Neural cell (in vitro differentiated cells): ENCODE measurements around the gene CHADL. TPM values are rescaled to one million over a fixed set of nuclear protein-coding genes. Genes with fewer than 3 reads are reported as not detected.

Source experiments
- H2AFZ ChIP-seq: fragments of 200-600, 300-800 bp; sonication (generic), shearing (Covaris generic); 2 replicates; pipeline ENCODE4 v1.6.0; 2014; ENCODE audit warnings: low read depth, mild to moderate bottlenecking, antibody characterized with exemption, low read length, moderate library complexity
- H3F3A ChIP-seq: fragments of 200-600 bp; shearing (Covaris generic); 2 replicates; pipeline ENCODE4 v1.6.1; 2016; ENCODE audit warnings: mild to moderate bottlenecking, moderate library complexity, mixed read lengths, antibody characterized with exemption, low read length; ENCODE audit not compliant: insufficient read depth, poor library complexity, severe bottlenecking
- H3K27ac ChIP-seq: fragments of 200-600, 300-800 bp; sonication (generic), shearing (Covaris generic); 2 replicates; pipeline ENCODE4 v1.5.1; 2014; ENCODE audit warnings: mild to moderate bottlenecking, low read length, moderate library complexity
- H3K27me3 ChIP-seq: fragments of 300-800, 200-600 bp; sonication (generic), shearing (Covaris generic); 2 replicates; pipeline ENCODE4 v1.6.0; 2014; ENCODE audit warnings: mild to moderate bottlenecking, low read depth, low read length, moderate library complexity; ENCODE audit not compliant: insufficient read depth
- H3K36me3 ChIP-seq: fragments of 300-800, 200-600 bp; sonication (generic), shearing (Covaris generic); 2 replicates; pipeline ENCODE4 v1.5.1; 2014; ENCODE audit warnings: mild to moderate bottlenecking, antibody characterized with exemption, low read length, moderate library complexity; ENCODE audit not compliant: insufficient read depth
- H3K4me2 ChIP-seq: fragments of 300-800, 200-600 bp; sonication (generic), shearing (Covaris generic); 2 replicates; pipeline ENCODE4 v1.6.0; 2014; ENCODE audit warnings: mild to moderate bottlenecking, low read length
- H3K4me3 ChIP-seq: fragments of 300-800, 200-600 bp; sonication (generic), shearing (Covaris generic); 2 replicates; pipeline ENCODE4 v1.5.1; 2014; ENCODE audit warnings: mild to moderate bottlenecking, low read length, moderate library complexity
- H3K79me2 ChIP-seq: fragments of 200-600 bp; shearing (Covaris generic); replicated peaks from 2 replicates; pipeline ENCODE4 v1.6.0; 2014; ENCODE audit warnings: mild to moderate bottlenecking, low read length, moderate library complexity; ENCODE audit not compliant: insufficient read depth
- H3K9ac ChIP-seq: fragments of 300-800, 200-600 bp; sonication (generic), shearing (Covaris generic); 2 replicates; pipeline ENCODE4 v1.6.1; 2016; ENCODE audit warnings: mild to moderate bottlenecking, low read length, mixed read lengths
- H3K9me2 ChIP-seq: fragments of 200-600 bp; shearing (Covaris generic); 2 replicates; pipeline ENCODE4 v1.6.1; 2016; ENCODE audit warnings: mild to moderate bottlenecking, low read length, mixed read lengths; ENCODE audit not compliant: insufficient read depth
- H3K9me3 ChIP-seq: fragments of 200-600, 300-800 bp; sonication (generic), shearing (Covaris generic); 2 replicates; pipeline ENCODE4 v1.6.1; 2016; ENCODE audit warnings: mild to moderate bottlenecking, mixed run types, low read length, moderate library complexity, mixed read lengths
- H4K20me1 ChIP-seq: fragments of 200-600 bp; shearing (Covaris generic); 2 replicates; pipeline ENCODE4 v1.6.1; 2016; ENCODE audit warnings: mild to moderate bottlenecking, mixed run types; ENCODE audit not compliant: insufficient read depth
- CTCF ChIP-seq: fragments of 450-650 bp; IDR thresholded peaks from 2 replicates; pipeline ENCODE4 v1.5.1; 2014; ENCODE audit warnings: antibody characterized with exemption, mild to moderate bottlenecking, moderate library complexity; ENCODE audit not compliant: poor library complexity, severe bottlenecking
- EP300 ChIP-seq: fragments of 450-650 bp; conservative IDR thresholded peaks from 2 replicates; pipeline ENCODE4 v1.6.1; 2014; ENCODE audit warnings: antibody characterized with exemption, mild to moderate bottlenecking, moderate library complexity; ENCODE audit not compliant: poor library complexity, severe bottlenecking
- EZH2 ChIP-seq: fragments of 200-600, 300-800 bp; shearing (Covaris generic), sonication (generic); IDR thresholded peaks from 2 replicates; pipeline ENCODE4 v1.6.1; 2014; ENCODE audit warnings: antibody characterized with exemption, low read length, borderline replicate concordance, mild to moderate bottlenecking; ENCODE audit not compliant: insufficient read depth, poor library complexity, severe bottlenecking
- MXI1 ChIP-seq: fragments of 450-650 bp; conservative IDR thresholded peaks from 2 replicates; pipeline ENCODE4 v1.6.1; 2014; ENCODE audit warnings: antibody characterized with exemption, mild to moderate bottlenecking; ENCODE audit not compliant: poor library complexity, severe bottlenecking
- POLR2AphosphoS5 ChIP-seq: IDR thresholded peaks from 2 replicates; pipeline ENCODE4 v1.6.1; 2012
- RAD21 ChIP-seq: fragments of 450-650 bp; conservative IDR thresholded peaks from 2 replicates; pipeline ENCODE4 v1.6.1; 2014; ENCODE audit warnings: antibody characterized with exemption, mild to moderate bottlenecking, moderate library complexity
- REST ChIP-seq: IDR thresholded peaks from 2 replicates; pipeline ENCODE4 v1.6.1; 2012; ENCODE audit warnings: borderline replicate concordance
- SMC3 ChIP-seq: fragments of 450-650 bp; conservative IDR thresholded peaks from 2 replicates; pipeline ENCODE4 v1.6.1; 2014; ENCODE audit warnings: antibody characterized with exemption, mild to moderate bottlenecking, moderate library complexity; ENCODE audit not compliant: poor library complexity
- TAF1 ChIP-seq: IDR thresholded peaks from 2 replicates; pipeline ENCODE4 v1.6.1; 2012; ENCODE audit warnings: low read depth
- polyA plus RNA-seq: library from polyadenylated mRNA; depleted of rRNA; stranded (reverse); fragments of >200 nt; gene quantifications from 2 replicates; pipeline ENCODE4 v1.2.3, GENCODE V29; 2014

CHADL gene
- polyA plus RNA-seq, 1 donor from 2014 or later = 0.22 TPM

DNA sequence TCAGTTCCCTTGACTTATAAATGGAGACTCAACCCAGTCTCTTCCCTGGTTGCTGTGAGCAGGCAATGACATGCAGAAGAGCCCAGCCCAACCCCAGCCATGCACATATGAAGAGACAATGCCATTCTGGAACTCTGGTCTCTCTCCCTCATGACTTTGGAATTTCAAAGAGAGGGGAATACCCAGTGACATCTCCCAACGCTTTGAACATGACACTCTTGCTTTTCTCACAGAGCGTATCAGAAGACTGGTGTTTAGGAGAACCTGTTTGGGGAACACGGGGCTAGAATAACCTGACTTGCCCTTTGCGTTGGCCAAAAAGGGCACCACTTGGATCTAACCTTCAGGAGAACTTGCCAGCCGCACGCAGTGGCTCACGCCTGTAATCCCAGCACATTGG is 32.4 kb upstream of the CHADL start:
- TF ChIP-seq RAD21 = no peak
- TF ChIP-seq CTCF = no peak
- no peak for TF ChIP-seq EP300
- no peak for TF ChIP-seq SMC3
- no peak for TF ChIP-seq EZH2
- no peak for TF ChIP-seq MXI1
- no peak for TF ChIP-seq POLR2AphosphoS5
- TF ChIP-seq TAF1 = no peak
- TF ChIP-seq REST = no peak
- H3F3A ChIP-seq = no peaks in the 10 kb centered on the region
- peaks cover 4% of the 10 kb centered on the region for H3K36me3 ChIP-seq
- no peaks in the 10 kb centered on the region for H3K9me3 ChIP-seq
- no peaks in the 10 kb centered on the region for H3K27me3 ChIP-seq
- H2AFZ ChIP-seq = no peak overlapping the region
- no peaks in the 10 kb centered on the region for H3K9me2 ChIP-seq
- no peak overlapping the region for H3K4me3 ChIP-seq
- H3K4me2 ChIP-seq = no peak overlapping the region
- no peak overlapping the region for H3K9ac ChIP-seq
- H4K20me1 ChIP-seq = no peaks in the 10 kb centered on the region
- no peaks in the 10 kb centered on the region for H3K79me2 ChIP-seq
- no peak overlapping the region for H3K27ac ChIP-seq

GRCh38 chr22:41271787-41272186 is 31.1 kb upstream of the CHADL start:
- Histone ChIP-seq H3K9me2 (no peaks in the 10 kb centered on the region), H3F3A (no peaks in the 10 kb centered on the region), H3K4me2 (no peak overlapping the region), H3K36me3 (no peaks in the 10 kb centered on the region), H3K27me3 (no peaks in the 10 kb centered on the region), H3K9ac (no peak overlapping the region), H3K4me3 (no peak overlapping the region), H4K20me1 (no peaks in the 10 kb centered on the region), H3K27ac (no peak overlapping the region), H3K79me2 (no peaks in the 10 kb centered on the region), H3K9me3 (no peaks in the 10 kb centered on the region), H2AFZ (no peak overlapping the region)
- no peak for TF ChIP-seq MXI1
- TF ChIP-seq CTCF = no peak
- TF ChIP-seq POLR2AphosphoS5 = no peak
- TF ChIP-seq EZH2 = no peak
- TF ChIP-seq SMC3 = no peak
- no peak for TF ChIP-seq EP300
- no peak for TF ChIP-seq RAD21
- no peak for TF ChIP-seq TAF1
- TF ChIP-seq REST = no peak
